NCI-H128 (cell line): ENCODE results near the gene THOC7.

ENCODE experiments used
- DNase-seq: peaks from one replicate; lab custom pipeline; 2025; ENCODE audit not compliant: unreplicated experiment; lab: John Stamatoyannopoulos, UW

The THOC7 gene

GRCh38 chr3:63878394-63879060 is 14.9 kb upstream of the THOC7 start:
- DNase-seq = no peak

GRCh38 chr3:63877737-63878393 is 14.3 kb upstream of the THOC7 start:
- no peak for DNase-seq

- no peak for DNase-seq
These were observed 12.7 kb upstream of the THOC7 start for GRCh38 chr3:63876260-63876659.

GRCh38 chr3:63875510-63875909 is 11.9 kb upstream of the THOC7 start:
- no peak for DNase-seq

GRCh38 chr3:63874769-63875168 is 11.2 kb upstream of the THOC7 start:
- DNase-seq = no peak

- no peak for DNase-seq
These were observed 8.7 kb upstream of the THOC7 start for GRCh38 chr3:63872135-63872924.

- no peak for DNase-seq
These were observed 7.0 kb upstream of the THOC7 start for GRCh38 chr3:63870615-63871005.

- no peak for DNase-seq
These were observed 6.5 kb upstream of the THOC7 start for GRCh38 chr3:63869940-63870614.

- no peak for DNase-seq
These were observed 3.6 kb upstream of the THOC7 start for GRCh38 chr3:63867225-63867624.

GRCh38 chr3:63864965-63865327 is 1.3 kb upstream of the THOC7 start:
- DNase-seq = no peak

- no peak for DNase-seq
These were observed 681 bp upstream of the THOC7 start for GRCh38 chr3:63864008-63864964.

- DNase-seq = no peak
These were observed 828 bp downstream of the THOC7 start for GRCh38 chr3:63862804-63863149.

GRCh38 chr3:63861306-63861705 is 2.3 kb downstream of the THOC7 start:
- DNase-seq = no peak

GRCh38 chr3:63860776-63861175 is 2.8 kb downstream of the THOC7 start:
- no peak for DNase-seq

- DNase-seq = no peak
These were observed 6.3 kb downstream of the THOC7 start for GRCh38 chr3:63857311-63857710.

GRCh38 chr3:63855333-63855940 is 8.2 kb downstream of the THOC7 start:
- DNase-seq = no peak

- DNase-seq = no peak
These were observed 10.5 kb downstream of the THOC7 start for GRCh38 chr3:63853106-63853505.

- DNase-seq = no peak
These were observed 12.3 kb downstream of the THOC7 start for GRCh38 chr3:63851287-63851686.

GRCh38 chr3:63849175-63849574 is 14.4 kb downstream of the THOC7 start:
- DNase-seq = no peak
